Activated CD8-positive, alpha-beta T cell treated with anti-CD3 and anti-CD28 coated beads for 36 hours (primary cell): Measurements from ENCODE around the gene HTRA2. TPM values are rescaled to one million over a fixed set of nuclear protein-coding genes. Genes with fewer than 3 reads are reported as not detected.
"Not testable (repeated sequence)": the region's sequence is repeated elsewhere in the genome, so short reads cannot be mapped to it uniquely, and the experiment has no call there.

ENCODE experiments used
- ATAC-seq: fragments of 200-7000 bp; cut with Tn5 transposase; one replicate; pipeline ENCODE4 v1.10.0; 2021; ENCODE audit warnings: mild to moderate bottlenecking, moderate library complexity
- CTCF ChIA-PET: fragments of 350-600 bp; sonication (Branson Sonifier 250); formaldehyde crosslinking; loops from one replicate; lab custom pipeline; 2021; ENCODE audit warnings: antibody characterized with exemption; lab: Charles Lee
- POLR2A ChIA-PET: fragments of 350-600 bp; sonication (Branson Sonifier 250); formaldehyde crosslinking; loops from one replicate; lab custom pipeline; 2021; ENCODE audit warnings: antibody characterized with exemption; lab: Charles Lee
- DNase-seq: peaks from one replicate; pipeline ENCODE4 v3.0.0-alpha.2; 2020
- H3K27ac Mint-ChIP-seq: one replicate; pipeline ENCODE4 v1.8.0; 2021; ENCODE audit warnings: mild to moderate bottlenecking, mixed read lengths
- H3K27me3 Mint-ChIP-seq: one replicate; pipeline ENCODE4 v1.8.0; 2021; ENCODE audit warnings: mixed read lengths
- H3K36me3 Mint-ChIP-seq: one replicate; pipeline ENCODE4 v1.8.0; 2021; ENCODE audit warnings: low read depth, mixed read lengths
- H3K4me1 Mint-ChIP-seq: one replicate; pipeline ENCODE4 v1.8.0; 2021; ENCODE audit warnings: low read depth, mixed read lengths
- H3K4me3 Mint-ChIP-seq: one replicate; pipeline ENCODE4 v1.8.0; 2021; ENCODE audit warnings: mild to moderate bottlenecking, moderate library complexity, mixed read lengths
- H3K9me3 Mint-ChIP-seq: one replicate; pipeline ENCODE4 v1.8.0; 2021; ENCODE audit warnings: mixed read lengths
- CTCF ChIP-seq: fragments of 200-600 bp; IDR thresholded peaks from one replicate; pipeline ENCODE4 v1.8.0; 2022; ENCODE audit warnings: antibody characterized with exemption, mild to moderate bottlenecking
- intact Hi-C: fragments of 100-400 bp; cut with micrococcal nuclease; formaldehyde crosslinking; loops from one replicate; pipeline ENCODE4 v1.10.0; 2022
- total RNA-seq, 2 experiments: library from RNA; stranded (reverse); gene quantifications; one replicate each; pipeline ENCODE4 v1.2.3, GENCODE V29; 2021

The HTRA2 gene
- total RNA-seq, 2 experiments from 2014 or later = 42.0 to 45.0 TPM

- no peak overlapping the region for H3K4me3 Mint-ChIP-seq
These were observed 28.8 kb downstream of the HTRA2 start for GRCh38 chr2:74558284-74559230.

GRCh38 chr2:74559912-74560311 is 30.2 kb downstream of the HTRA2 start:
- peaks cover 7% of the 10 kb centered on the region for H3K36me3 Mint-ChIP-seq
- intact Hi-C loops = no loop called here
- no peak overlapping the region for H3K27ac Mint-ChIP-seq
- H3K4me1 Mint-ChIP-seq = peaks cover 14% of the 10 kb centered on the region
- ATAC-seq (no peak), DNase-seq (no peak)
- ChIA-PET CTCF (no interaction called here), POLR2A (interaction anchor here (0.9 kb wide), 1 partner anchor 9 kb away, joined by 3 read pairs; no protein-coding TSS in a partner anchor)
- peaks cover 23% of the 10 kb centered on the region for H3K27me3 Mint-ChIP-seq
- no peak for TF ChIP-seq CTCF
- H3K4me3 Mint-ChIP-seq = no peak overlapping the region
- no peaks in the 10 kb centered on the region for H3K9me3 Mint-ChIP-seq

More at GRCh38 chr2:74558284-74559230, 28.8 kb downstream of the HTRA2 start:
- Mint-ChIP-seq H3K27me3 (peaks cover 15% of the 10 kb centered on the region), H3K36me3 (peaks cover 7% of the 10 kb centered on the region), H3K4me1 (peaks cover 15% of the 10 kb centered on the region), H3K27ac (no peak overlapping the region), H3K9me3 (no peaks in the 10 kb centered on the region)
- intact Hi-C loops = no loop called here
- ChIA-PET POLR2A (interaction anchor here (1.2 to 1.9 kb wide), 2 partner anchors 8 to 19 kb away, joined by 4 to 8 read pairs; no protein-coding TSS in a partner anchor), CTCF (interaction anchor here (0.7 to 2.6 kb wide), 3 partner anchors 19 to 28 kb away, joined by 3 to 11 read pairs (median 3); no protein-coding TSS in a partner anchor)
- DNase-seq = no peak
- TF ChIP-seq CTCF = no peak
- no peak for ATAC-seq

GRCh38 chr2:74560591-74560990 is 30.9 kb downstream of the HTRA2 start:
- no peak for ATAC-seq
- POLR2A ChIA-PET = interaction anchor here (0.9 kb wide), 1 partner anchor 9 kb away, joined by 3 read pairs; no protein-coding TSS in a partner anchor

GRCh38 chr2:74561022-74561421 is 31.3 kb downstream of the HTRA2 start:
- POLR2A ChIA-PET, H3K9me3 Mint-ChIP-seq, DNase-seq, intact Hi-C loops, H3K4me3 Mint-ChIP-seq, H3K27ac Mint-ChIP-seq, CTCF ChIA-PET, H3K36me3 Mint-ChIP-seq: not testable (repeated sequence)
- ATAC-seq = peak; percentile 24
- Mint-ChIP-seq H3K27me3 (peaks cover 24% of the 10 kb centered on the region), H3K4me1 (peaks cover 13% of the 10 kb centered on the region)

More at GRCh38 chr2:74560591-74560990, 30.9 kb downstream of the HTRA2 start:
- peaks cover 13% of the 10 kb centered on the region for H3K4me1 Mint-ChIP-seq
- no peaks in the 10 kb centered on the region for H3K9me3 Mint-ChIP-seq
- intact Hi-C loops = no loop called here
- TF ChIP-seq CTCF = no peak
- H3K27ac Mint-ChIP-seq = no peak overlapping the region
- no peak for DNase-seq
- CTCF ChIA-PET = no interaction called here
- no peak overlapping the region for H3K4me3 Mint-ChIP-seq
- peaks cover 23% of the 10 kb centered on the region for H3K27me3 Mint-ChIP-seq
- peaks cover 7% of the 10 kb centered on the region for H3K36me3 Mint-ChIP-seq

- no peak for TF ChIP-seq CTCF
- H3K27ac Mint-ChIP-seq = no peak overlapping the region
- H3K36me3 Mint-ChIP-seq = no peaks in the 10 kb centered on the region
- DNase-seq = no peak
- CTCF ChIA-PET = no interaction called here
- POLR2A ChIA-PET = no interaction called here
- no peaks in the 10 kb centered on the region for H3K9me3 Mint-ChIP-seq
- H3K4me1 Mint-ChIP-seq = peaks cover 18% of the 10 kb centered on the region
- intact Hi-C loops = no loop called here
- no peak overlapping the region for H3K4me3 Mint-ChIP-seq
- no peak for ATAC-seq
- peaks cover 24% of the 10 kb centered on the region for H3K27me3 Mint-ChIP-seq
These were observed 32.5 kb downstream of the HTRA2 start for GRCh38 chr2:74562126-74562775.
